IPS-11a (cell line): ENCODE measurements around the gene MAST4.

Experiments used
- H3K4me3 ChIP-seq: one replicate; pipeline ENCODE4 v1.5.1; 2013; ENCODE audit warnings: low read depth, low read length, control low read depth

The MAST4 gene

GRCh38 chr5:67005737-67006499 is 409.7 kb downstream of the MAST4 start:
- no peak overlapping the region for H3K4me3 ChIP-seq

DNA sequence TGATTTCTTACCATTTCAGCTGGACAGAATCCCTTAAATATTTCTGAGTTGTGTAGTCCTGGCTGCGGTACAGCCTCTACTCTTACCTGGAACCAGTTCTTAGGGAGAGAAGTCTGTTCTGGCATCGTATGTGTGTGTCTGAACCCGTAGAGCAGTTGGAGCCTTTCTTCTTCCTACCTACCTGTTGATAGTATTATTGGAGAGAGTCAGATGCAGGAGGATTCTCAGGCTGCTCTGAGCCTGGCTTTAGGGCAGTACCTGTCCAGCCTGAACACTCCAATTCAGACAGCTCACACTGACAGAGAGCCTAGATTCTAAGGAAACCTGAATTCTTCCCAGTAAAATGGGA is 410.3 kb downstream of the MAST4 start:
- H3K4me3 ChIP-seq = no peak overlapping the region

DNA sequence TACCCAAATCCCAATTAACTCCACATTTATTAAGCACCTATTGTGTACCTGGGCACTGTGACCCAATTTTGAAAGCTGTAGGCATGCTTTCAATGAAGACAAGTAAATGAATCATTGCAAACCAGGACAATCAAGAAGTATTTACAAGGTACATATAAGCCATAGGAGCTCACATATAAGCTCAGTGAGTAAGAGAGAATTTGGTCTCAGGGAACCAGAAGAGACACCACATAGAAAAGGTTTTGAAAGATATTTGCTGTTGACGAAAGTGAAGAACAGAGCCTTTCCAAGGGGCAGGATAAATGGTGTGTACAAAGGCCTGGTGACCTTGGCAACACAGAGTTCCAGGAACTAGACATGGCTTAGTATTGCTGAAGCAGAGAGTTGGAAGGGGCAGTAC is 412.8 kb downstream of the MAST4 start:
- H3K4me3 ChIP-seq = no peak overlapping the region

DNA sequence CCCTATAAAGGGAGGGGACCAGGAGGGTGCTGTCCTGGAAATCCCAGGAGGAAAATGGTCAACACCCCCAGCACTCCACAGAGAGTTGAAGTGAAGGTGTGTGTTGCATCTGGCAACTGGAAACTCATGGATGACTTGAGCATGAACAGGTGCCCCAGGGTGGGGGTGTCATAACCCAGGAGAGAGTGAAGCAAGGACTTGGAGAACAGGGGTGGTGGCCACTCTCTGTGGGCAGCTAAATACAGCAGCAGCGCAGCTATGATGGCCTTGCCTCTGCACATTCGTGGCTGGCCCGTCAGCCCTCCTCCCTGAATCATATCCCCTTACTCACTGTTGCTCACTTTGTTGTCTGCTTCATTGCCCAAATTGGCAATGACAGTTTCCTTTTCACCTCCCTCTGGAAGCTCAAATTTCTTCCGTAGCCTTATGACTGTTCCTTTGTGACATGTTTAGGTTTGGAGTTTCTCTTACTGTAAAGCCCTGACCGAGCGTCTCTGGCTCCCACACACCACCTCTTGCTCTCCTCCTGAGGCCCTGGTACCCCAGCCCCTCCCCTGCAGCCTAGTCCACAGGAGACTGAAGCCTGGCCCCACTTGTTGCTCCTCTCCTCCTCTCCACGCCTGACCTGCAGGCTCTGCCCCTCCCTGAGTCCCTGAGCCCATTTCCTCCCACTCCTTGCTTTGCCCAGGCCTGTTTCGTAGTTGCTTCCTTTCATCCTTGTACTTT is 414.7 kb downstream of the MAST4 start:
- no peak overlapping the region for H3K4me3 ChIP-seq

DNA sequence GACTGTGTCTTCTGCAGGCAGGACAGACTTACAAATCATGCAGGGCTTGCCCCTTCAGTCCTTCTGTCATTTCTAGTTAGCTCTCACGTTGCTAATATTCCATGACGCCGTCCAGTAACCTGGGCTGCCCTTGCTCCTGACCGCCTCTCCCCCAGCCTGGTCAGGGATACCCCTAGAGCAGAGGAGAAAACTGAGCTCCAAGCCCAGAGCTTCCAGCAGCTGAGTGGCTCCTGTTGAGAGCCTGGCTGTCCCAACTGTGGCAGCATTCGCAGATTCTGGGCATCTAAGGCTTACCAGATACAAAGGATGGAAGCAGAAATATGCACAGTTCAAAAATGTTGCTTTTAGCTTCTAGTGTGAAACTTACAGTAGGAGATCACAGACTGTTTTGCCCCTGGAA is 415.2 kb downstream of the MAST4 start:
- H3K4me3 ChIP-seq = no peak overlapping the region

DNA sequence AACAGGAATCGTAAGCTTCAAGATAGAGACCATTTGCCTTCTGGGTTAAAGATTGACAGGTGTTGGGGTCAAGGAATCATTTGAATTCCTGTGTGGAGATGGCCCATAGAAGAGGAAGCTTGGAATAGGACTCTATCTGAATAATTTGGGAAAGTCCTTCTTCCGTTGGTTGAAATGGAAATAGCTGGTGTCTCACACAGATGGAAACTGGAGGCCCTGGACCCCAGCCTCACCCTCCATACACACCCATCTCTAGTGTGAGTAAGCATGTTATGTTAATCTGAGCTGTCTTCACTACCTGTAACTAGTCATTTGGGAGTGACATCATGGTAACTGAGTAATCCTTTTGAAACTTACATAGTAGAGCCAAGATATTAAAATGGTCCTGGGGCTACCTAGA is 416.0 kb downstream of the MAST4 start:
- no peak overlapping the region for H3K4me3 ChIP-seq

- H3K4me3 ChIP-seq = no peak overlapping the region
Observed at GRCh38 chr5:67013719-67014118, 417.5 kb downstream of the MAST4 start.

DNA sequence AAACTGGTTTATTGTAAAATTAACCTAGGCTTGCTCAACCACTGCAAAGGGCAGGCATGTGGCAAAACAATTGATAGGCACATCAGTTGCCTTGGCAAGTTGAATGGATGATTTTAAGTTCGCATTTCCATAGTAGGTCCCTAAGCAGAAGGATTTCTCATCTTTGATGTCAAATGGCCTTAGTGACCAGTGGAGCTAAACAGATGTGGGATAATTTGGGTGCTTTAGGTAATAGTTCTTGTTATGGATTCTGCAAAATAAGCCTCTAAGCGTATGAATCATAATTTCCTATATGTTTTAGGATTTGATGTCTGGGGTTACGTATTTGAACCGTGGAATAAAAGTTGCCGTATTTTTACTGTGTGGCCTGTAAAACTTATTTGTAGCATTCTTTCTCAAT is 418.0 kb downstream of the MAST4 start:
- H3K4me3 ChIP-seq = no peak overlapping the region

DNA sequence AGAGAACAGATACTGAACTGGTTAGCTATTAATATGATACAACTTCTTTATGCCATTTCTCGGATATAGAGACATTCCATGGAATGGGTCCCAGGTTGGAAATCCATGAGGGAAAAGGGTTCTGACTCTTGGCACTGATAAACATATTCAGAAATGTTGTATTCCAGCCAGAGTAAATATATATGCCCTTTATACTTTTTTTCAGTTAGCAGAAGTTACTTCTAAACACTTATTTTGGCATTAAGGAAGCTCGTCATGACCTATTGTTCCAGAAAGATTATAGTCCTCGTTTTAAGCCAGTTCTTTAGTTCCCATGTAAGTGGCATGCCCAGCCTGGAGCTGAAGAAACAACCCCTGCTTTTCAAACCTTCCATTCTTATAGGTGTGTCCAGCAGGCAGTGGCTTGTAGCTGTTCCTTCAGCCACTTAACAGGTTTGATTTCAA is 418.8 kb downstream of the MAST4 start:
- no peak overlapping the region for H3K4me3 ChIP-seq

GRCh38 chr5:67015541-67016191 is 419.5 kb downstream of the MAST4 start:
- no peak overlapping the region for H3K4me3 ChIP-seq

GRCh38 chr5:67019065-67019845 is 423.1 kb downstream of the MAST4 start:
- H3K4me3 ChIP-seq = no peak overlapping the region

- no peak overlapping the region for H3K4me3 ChIP-seq
Observed at GRCh38 chr5:67020096-67020615, 424.0 kb downstream of the MAST4 start.

GRCh38 chr5:67021031-67021430 is 424.8 kb downstream of the MAST4 start:
- no peak overlapping the region for H3K4me3 ChIP-seq

DNA sequence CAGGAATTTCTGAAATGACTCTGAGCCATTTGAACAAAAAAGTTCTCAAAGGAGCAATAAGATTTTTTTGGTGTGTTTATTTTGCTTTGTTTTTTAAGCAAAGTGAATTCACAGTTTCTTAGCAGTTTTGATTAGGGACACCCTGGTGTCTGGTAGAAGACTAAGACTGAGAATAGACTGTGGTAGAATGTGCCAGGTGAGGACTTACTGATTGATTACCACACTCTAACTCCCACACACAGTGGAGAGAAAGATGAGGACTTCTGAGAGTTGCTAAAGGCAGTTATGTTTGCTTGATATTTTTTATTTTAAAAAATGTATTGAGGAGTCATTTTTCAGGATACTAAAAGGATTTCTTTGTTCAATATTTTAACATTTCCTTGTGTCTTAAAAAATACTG is 425.3 kb downstream of the MAST4 start:
- H3K4me3 ChIP-seq = no peak overlapping the region

DNA sequence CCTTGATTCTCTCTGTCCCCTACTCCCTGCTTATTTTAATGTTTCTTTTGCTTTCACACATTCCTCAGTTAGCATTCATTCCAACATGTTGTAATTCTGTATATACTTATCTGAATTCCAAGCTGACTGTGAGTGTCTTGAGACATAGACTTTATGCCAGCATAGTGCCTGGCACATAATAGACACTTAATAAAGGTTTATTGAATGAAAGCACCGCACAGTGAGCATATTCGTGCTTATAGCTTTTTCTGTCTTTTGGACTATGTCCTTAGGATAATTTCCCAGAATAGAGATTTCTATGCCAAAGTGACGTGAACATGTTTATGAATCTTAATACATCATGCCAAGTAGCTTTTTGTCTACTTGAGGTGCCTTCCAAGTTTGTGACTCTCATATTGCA is 425.8 kb downstream of the MAST4 start:
- no peak overlapping the region for H3K4me3 ChIP-seq

DNA sequence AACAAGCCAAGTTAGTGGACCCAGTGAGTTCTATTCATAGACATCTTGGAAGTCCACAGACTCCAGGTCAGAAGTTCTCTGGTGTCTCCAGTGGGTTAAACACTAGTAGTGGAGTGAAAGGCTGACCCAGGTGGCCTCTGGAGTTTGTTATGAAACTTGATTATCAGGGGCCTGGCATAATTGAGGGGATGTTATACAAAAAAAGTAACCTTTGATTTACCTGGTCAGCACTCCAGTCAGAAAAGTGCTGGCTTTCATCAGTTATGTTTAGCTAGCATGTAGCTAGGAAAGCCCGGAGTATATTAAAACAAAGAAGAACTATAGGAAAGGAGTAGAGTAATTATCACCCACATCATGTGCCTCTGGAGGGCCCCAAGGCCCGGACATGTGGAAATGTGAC is 429.3 kb downstream of the MAST4 start:
- no peak overlapping the region for H3K4me3 ChIP-seq

GRCh38 chr5:67026278-67026677 is 430.1 kb downstream of the MAST4 start:
- H3K4me3 ChIP-seq = no peak overlapping the region

DNA sequence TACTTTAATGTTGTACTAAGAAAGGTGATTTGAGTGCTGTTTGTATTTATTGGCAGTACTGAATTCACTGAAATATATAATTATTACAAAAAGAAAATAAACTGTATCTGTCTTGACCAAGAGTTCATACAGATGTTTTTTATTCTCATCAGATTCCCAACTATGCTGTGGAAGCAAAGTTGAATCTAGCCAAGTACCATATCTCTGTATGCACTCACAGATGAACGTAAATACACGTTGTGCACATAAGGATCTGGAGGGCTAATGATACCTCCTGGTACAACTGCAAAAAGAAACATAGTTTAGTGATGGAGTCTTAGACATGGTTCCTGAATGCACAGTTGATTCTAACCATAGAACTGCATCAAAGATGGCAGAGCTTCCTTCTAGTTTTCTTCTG is 431.0 kb downstream of the MAST4 start:
- H3K4me3 ChIP-seq = no peak overlapping the region

GRCh38 chr5:67028371-67028770 is 432.2 kb downstream of the MAST4 start:
- H3K4me3 ChIP-seq = no peak overlapping the region

GRCh38 chr5:67028941-67029340 is 432.7 kb downstream of the MAST4 start:
- no peak overlapping the region for H3K4me3 ChIP-seq

GRCh38 chr5:67029481-67029880 is 433.3 kb downstream of the MAST4 start:
- no peak overlapping the region for H3K4me3 ChIP-seq
